HG02798 (cell line): ENCODE measurements around the gene VAMP7.
"Not testable (repeated sequence)": the region's sequence is repeated elsewhere in the genome, so short reads cannot be mapped to it uniquely, and the experiment has no call there.

Source experiments
- ATAC-seq: cut with Tn5 transposase; IDR thresholded peaks from one replicate; pipeline ENCODE4 v1.9.1; 2021; ENCODE audit warnings: mild to moderate bottlenecking; ENCODE audit not compliant: unreplicated experiment, poor library complexity

Gene VAMP7

GRCh38 chrX:155899366-155899765, 18.2 kb downstream of the VAMP7 start:
- no peak for ATAC-seq

- ATAC-seq: no peak
Observed at GRCh38 chrX:155900765-155901164, 19.6 kb downstream of the VAMP7 start.

GRCh38 chrX:155907661-155908060, 26.5 kb downstream of the VAMP7 start:
- ATAC-seq: not testable (repeated sequence)

DNA sequence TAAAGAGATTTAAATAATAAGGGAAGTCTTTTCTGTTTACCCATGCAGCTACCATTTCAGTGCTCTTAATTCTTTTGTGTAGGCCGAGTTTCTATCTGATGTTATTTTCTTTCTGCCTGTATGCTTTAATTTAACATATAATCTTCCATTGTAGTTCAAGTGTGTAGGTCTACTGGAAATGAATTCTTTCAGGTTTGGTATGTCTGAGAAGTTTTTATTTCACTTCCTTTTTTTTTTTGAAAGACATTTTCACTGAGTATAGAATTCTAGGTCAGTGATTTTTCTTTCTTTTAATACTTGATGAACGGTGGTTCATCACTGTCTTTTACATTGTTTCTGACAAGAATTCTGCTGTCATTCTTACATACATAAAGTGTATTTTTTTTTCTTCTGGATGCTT, 42.1 kb downstream of the VAMP7 start:
- ATAC-seq: no peak

- ATAC-seq: not testable (repeated sequence)
Observed at GRCh38 chrX:155930852-155931618, 49.9 kb downstream of the VAMP7 start.

- ATAC-seq: no peak
Observed at GRCh38 chrX:155938132-155938531, 57.0 kb downstream of the VAMP7 start.

DNA sequence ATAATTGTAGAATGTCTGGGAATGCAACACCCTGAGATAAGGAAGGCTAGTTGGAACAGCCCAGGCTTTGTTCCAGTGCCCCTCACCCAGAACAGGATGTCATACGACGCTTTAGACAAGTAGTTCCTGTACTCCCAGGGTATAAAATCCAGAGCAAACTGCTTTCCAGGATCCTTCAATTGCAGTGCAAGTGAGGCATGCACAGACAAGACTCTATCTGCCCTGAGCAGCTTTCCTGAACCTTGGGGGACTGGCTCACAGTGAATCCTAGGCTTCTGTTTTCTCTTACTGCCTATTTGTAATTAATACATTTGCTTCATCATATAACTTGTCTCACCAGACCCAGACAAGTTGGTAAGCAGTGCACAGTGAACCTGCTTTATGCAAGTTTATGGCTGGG, 68.0 kb downstream of the VAMP7 start:
- ATAC-seq: no peak

DNA sequence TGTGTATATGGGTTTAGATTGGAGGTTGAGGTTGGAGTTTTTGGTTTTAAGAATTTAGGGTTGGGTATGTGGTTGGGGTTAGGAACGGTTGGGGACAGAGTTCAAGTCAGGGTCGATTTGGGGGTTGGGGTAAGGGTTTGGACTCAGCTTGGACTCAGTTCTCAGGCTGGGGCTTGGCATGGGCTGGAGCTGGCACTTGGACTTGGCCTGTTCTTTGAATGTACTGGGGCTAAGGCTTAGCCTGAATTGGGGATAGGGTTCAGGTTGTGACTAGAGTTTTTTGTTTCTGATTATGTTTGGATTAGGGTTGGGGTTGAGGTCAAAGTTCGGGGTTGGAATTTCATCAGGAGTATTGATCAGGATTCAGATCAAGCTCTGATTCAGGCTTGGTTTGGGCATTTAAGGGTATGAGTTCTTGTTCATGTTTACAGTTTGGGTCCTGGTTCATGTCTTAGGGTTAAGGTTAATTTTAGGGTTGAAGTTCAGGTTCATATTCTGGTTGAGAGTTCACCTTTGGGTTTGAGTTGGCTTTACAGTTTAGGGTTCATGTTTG, 70.2 kb downstream of the VAMP7 start:
- ATAC-seq: no peak

DNA sequence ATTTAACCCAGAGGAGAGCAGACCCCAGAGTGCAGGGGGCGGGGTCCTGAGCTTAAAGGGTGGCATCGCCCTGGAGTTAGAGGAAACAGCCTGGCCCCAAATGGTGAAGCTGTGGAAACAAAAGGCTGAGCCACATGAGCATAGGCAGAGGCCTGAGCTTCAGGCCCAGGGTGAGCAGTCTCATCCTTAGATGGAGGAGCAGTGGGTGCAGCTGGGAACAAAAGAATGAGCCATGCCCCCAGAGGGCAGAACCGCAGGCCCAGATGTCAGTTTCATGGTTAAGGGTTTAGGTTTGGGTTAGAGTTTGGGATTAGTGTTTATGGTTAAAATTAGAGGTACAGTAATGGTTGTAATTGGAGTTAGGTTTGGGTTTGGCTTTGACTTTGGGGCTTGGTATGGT, 71.9 kb downstream of the VAMP7 start:
- ATAC-seq: no peak

DNA sequence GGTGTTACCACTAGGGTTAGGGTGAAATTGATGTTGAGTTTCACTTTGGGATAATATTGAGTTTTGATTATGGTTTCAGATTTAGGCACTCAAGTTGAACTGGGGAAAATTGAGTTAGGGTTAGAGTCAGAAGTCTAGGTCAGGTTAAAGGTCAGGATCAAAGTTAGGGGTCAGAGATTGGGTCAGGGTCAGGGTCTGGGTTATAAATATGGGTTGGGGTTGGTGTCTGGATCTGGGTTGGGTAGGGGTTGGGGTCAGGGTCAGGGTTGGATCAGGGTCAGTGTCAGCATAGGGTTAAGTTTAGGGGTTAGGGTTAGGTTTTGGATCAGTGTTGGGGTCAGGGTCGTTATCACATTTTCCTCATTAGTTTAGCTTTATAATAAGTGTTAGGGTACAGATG, 73.6 kb downstream of the VAMP7 start:
- no peak for ATAC-seq

DNA sequence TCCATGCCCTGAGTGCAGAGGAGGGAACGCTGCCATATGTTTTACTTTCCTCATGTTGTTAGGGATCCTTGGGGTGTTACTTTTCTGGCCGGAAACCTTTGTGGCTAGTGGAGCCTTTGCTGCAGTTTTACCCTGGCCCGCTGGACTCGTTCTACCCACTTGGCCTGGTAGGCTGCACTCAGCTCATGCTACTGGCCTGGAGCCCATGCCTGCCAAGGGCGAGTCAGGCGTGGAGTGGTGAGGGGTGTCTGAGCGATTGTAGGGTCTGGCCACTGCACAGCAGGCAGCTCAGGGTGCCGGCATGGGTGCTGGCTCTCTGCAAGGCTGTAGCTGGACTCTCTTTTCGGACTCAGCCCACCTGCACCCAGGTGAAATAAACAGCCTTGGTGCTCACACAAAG, 75.0 kb downstream of the VAMP7 start:
- ATAC-seq: no peak

GRCh38 chrX:155956649-155957048, 75.5 kb downstream of the VAMP7 start:
- no peak for ATAC-seq

GRCh38 chrX:155957843-155958242, 76.7 kb downstream of the VAMP7 start:
- ATAC-seq: no peak

DNA sequence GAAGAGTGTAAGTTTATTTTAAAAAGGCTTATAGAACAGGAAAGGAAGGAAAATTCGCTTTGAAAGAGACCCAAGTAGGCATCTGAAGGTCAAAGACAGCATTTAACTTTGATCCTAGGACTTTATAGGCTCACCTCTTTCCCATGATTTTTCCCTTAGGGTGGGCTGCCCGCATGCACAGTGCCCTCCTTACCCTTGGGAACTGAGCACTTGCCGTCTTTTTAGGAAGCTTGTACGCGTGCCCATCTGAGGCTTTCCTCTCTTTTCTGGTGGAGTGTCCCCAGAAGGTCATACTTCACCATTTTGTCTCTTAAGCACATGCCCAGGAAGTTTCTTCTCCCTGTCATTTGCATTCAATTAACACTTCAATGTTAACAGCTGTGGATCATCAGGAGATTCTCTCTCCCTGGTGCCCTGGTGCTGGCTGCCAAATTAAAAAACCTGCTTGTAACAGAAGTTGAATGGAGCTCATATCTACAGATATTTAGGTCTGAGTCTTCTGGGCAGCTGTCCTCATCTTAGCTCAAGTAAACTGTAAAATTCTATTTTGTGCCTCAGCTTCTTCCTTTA, 78.0 kb downstream of the VAMP7 start:
- no peak for ATAC-seq

DNA sequence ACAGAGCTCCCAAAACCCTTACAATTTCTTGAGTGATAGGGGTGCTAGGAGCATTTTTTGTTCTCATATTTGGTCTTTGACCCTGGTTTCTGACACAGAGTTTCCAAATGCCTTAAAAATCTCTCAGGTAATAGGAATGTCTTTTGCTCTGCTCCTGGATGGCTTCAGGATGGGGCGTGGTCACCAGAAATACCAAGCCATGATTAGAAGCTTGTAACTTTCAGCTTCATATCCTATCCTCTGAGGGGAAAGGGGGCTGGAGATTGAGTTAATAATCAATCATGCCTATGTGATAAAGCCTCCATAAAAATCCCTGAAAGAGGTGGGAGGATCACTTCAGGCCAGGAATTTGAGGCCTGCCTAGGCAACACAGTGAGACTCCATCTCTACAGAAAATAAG, 81.8 kb downstream of the VAMP7 start:
- no peak for ATAC-seq

- ATAC-seq: peak; percentile 59
Observed at GRCh38 chrX:155966876-155967275, 85.7 kb downstream of the VAMP7 start.

- ATAC-seq: no peak
Observed at GRCh38 chrX:155967653-155968325, 86.6 kb downstream of the VAMP7 start.

GRCh38 chrX:155968326-155968661, 87.1 kb downstream of the VAMP7 start:
- ATAC-seq: no peak

- ATAC-seq: no peak
Observed at GRCh38 chrX:155968791-155969190, 87.6 kb downstream of the VAMP7 start.

GRCh38 chrX:155971658-155972057, 90.5 kb downstream of the VAMP7 start:
- ATAC-seq: not testable (repeated sequence)

DNA sequence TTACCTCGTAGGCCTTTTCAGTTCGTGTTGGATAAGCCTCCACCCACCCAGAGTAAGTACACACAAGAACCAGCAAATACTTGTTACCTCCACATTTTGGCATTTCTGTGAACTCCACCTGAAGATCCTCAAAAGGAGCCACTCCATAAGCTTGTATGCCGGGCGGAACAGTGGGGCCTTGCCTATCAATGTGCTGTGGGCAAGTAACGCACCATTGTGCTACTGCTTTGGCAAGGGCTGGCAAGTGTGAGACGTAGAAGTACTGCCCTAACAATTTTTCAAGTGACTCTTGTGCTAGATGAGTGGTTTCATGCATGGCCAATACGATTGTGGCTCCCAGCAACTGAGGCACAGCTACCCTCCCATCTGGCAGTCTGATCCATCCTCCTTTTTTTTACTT, 91.1 kb downstream of the VAMP7 start:
- not testable (repeated sequence) for ATAC-seq
